Left cardiac atrium (tissue), 4 donors: Measurements from ENCODE around the gene KRT17. TPM values are rescaled to one million over a fixed set of nuclear protein-coding genes. Genes with fewer than 3 reads are reported as not detected.
"Not testable (repeated sequence)": the region's sequence is repeated elsewhere in the genome, so short reads cannot be mapped to it uniquely, and the experiment has no call there.

ENCODE experiments used
- ATAC-seq, 2 donors: fragments of 200-7000 bp; cut with Tn5 transposase; one replicate each; pipeline ENCODE4 v1.9.1; 2020; ENCODE audit warnings: mild to moderate bottlenecking in 2 of 2, moderate library complexity in 2 of 2
- DNase-seq: peaks from one replicate; pipeline ENCODE4 v3.0.0-alpha.2; 2020
- intact Hi-C, 2 donors: fragments of 100-400 bp; cut with DNase I; formaldehyde crosslinking; loops; one replicate each; pipeline versions ENCODE4 v1.14.1 to v1.15.1; 2022 to 2023
- total RNA-seq, 2 donors: library from RNA; stranded (reverse); fragmentation: NEBNext Ultra II Directional; extraction: Animal tissue kit (Norgen Biotek cat#: 25700); gene quantifications; one replicate each; pipeline ENCODE4 v1.2.1, GENCODE V29; 2021
- donor health status: DM: no; HTN: yes; CAD: no.
- donor health status: DM: no; HTN: yes; CAD: no; lungs with severe emphysema.
- donor health status: DM: yes; HTN: yes; CAD: no.
- donor health status: Dilated cardiomyopathy.

KRT17 gene
- total RNA-seq, 2 donors from 2014 or later: not detected

DNA sequence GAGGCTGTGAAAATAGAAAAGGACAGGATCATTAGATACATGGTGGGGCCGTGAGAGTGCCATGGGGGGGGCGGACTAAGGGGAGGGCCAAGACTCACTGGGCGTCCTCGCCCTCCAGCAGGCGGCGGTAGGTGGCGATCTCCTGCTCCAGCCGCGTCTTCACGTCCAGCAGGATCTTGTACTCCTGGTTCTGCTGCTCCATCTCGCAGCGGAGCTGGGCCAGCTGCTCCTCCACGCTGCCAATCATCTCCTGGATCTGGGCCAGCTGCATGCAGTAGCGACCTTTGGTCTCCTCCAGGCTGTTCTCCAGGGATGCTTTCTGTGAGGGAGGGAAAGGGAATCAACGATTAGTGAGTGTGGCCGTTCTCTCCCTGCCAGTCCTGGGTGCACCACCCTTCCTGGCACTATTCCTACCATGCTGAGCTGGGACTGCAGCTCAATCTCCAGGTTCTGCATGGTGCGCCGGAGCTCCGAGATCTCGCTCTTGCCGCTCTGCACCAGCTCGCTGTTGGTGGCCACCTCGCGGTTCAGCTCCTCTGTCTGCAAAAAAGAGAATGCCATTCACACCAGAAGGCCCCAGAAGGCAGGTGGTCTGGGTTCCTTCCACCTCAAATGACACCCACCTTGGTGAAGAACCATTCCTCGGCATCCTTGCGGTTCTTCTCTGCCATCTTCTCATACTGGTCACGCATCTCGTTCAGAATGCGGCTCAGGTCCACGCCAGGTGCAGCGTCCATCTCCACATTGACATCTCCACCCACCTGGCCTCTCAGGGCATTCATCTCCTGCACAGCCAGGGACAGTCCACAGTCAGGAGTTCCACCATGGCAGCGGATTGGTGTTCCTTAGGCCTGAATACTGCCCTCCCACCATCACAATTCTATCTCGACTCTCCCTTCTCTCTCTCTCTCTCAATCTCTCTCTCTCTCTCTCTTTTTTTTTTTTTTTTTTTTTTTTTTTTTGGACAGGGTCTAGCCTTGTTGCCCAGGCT is 40.9 kb downstream of the KRT17 start:
- intact Hi-C loops: no loop called here
- DNase-seq (no peak), ATAC-seq (peak in 1 of 2 donors; percentile 3)

DNA sequence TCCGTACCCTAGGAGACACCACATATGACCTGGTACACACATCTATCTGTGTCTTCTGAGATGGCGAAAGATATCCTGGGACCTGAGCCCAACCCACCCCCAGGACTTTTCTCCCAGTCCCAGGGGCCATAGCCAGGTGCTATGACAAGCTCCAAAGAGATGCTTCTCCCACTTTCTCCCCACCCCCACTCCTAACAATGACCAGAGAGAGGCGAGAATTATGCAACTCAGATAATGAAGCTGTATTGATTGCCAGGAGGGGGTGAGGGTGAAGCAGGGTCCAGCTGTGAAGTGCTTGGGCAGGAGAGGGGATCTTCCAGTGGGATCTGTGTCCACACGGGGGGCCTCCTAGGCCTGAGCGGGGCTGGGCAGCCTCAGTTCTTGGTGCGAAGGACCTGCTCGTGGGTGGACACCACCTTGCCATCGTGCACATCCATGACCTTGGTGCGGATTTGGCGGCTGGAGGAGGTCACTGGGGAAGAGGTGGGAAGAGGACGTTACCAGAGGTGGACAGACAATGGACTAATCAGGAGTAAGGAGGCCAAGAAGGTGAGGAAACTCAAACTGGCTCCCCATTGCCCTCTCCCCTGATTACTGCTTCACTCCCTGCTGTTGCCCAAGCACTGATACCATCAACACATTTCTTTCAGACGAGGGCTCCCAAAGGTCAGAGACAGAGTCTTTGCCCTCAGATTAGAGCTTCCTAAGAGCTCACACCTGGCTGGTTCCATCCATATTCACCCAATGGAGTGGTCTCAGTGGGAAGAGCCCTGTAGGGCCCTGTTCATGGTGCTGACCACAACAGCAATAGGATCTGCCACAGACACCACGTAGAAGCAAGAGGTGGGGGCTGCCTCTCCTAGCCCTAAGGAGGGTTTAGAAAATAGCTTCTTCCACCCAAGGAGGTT is 42.1 kb downstream of the KRT17 start:
- peak in 1 of 2 donors; percentile 33 for ATAC-seq
- intact Hi-C loops, DNase-seq: not testable (repeated sequence)

DNA sequence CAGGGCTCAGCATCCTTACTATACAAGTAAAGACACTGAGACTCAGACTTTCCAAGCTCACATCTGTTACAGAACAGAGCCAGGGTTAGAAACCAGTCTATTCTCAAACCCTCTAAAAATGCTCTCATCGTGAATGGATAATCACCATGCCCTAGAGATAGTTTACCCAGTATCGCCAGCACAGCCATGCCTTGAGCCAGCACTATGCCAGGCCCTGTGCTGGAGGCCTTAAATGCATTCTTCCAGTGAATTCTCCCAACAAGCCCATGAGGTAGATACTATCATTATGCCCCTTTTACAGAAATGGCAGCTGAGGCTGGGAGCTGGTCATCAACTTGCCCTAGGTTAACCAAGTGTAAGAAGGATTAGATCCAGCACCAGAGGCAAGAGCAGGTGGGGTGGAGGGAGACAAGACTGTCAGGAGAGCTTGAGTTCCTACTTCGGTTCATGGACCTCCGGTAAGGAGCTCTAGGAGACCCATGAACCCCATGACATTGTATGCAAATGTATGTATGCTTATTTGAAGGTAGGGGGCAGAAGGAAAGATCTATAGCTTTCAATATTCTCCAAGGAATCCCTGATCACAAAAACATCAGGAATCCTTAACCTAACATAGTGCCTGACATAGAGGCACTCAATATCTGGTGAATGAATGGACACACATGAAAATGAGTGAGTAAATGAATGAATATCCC is 42.9 kb downstream of the KRT17 start:
- no peak for DNase-seq
- intact Hi-C loops: no loop called here
- ATAC-seq: no peak

DNA sequence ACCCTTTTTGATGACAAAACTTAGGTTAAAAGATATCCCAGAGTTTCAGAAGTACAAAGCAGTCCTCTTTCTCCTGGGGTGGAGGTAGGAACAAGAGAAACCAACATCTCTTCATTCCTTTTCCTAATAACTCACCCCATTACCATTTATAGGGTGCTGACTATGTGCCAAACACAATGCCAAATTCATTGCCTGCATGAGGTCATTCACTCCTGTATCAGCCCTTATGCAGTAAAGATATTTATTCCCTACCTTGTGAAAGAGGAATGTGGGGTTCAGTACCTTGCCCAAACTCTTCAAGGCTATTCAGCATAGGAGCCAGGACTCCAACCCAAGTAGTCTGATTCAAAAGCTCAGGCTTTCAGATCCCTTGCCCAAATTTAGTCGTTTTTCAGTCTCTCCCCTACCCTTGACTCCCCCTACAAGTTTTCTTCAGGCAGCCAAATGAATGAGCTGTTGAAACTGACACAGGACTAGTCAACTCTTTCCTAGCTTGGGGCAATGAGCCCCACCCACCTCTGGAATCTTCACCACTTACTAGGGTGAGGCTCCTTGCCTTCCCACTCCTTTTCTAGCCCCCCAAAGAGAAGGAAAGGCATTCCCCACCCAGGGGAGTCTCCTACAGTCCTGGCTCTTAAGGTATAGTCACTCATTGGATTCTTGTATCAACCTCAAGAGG is 43.5 kb downstream of the KRT17 start:
- no peak for DNase-seq
- ATAC-seq: no peak
- intact Hi-C loops: no loop called here

DNA sequence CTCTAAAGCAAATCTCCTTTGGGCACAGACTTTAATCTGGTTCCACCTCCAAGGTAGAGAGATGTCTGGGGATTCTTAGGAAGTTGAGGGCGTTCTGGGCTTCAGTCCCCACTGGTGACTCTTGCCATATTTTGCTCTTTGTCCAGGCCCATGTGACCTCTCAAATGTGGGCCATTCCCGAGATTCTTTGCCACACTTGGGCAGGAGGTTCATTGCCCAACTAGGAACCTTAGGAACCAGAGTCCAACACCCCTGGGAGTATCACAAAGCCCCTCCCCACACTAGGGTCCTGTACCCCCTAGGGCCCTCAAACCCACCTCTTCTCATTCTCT is 44.2 kb downstream of the KRT17 start:
- intact Hi-C loops: no loop called here
- ATAC-seq: no peak
- DNase-seq: no peak

DNA sequence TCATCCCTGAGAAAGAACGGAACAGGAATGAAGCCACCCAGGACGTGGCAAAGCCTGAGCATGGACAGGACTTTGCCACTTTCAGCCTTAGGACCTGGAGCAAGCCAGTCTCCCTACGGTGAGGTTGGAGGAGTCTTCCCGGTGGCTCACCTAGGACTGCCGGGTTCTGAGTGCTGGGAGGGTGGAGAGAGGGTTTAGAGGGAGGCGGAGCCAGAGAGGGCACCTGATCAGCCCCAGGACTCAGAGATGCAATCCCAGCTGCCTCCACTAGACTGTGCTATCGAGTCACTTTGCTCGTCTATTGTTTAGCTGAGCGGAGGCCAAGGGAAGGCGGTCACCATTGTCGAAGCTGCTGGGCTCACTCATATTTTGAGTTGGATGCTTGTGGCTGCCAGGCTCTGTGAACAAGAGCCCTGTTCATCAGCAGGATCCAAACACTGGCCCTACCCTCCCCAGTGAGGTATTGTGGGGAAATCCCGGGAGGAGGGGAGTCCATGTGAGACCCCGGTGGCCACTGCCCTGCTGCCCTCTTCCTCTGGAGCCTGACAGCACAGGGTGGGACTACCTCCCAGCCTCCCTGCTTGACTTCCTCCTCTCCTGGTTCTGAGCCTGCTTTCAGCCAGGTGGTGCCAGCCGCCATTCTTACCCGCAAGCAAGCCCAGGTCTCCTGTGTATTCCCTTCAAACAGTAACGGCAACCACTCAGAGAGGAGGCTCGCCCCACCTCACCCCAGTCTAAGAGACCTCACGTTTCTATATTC is 44.7 kb downstream of the KRT17 start:
- ATAC-seq: peak; percentile 80 to 86
- intact Hi-C loops: no loop called here
- DNase-seq: peak; percentile 71

DNA sequence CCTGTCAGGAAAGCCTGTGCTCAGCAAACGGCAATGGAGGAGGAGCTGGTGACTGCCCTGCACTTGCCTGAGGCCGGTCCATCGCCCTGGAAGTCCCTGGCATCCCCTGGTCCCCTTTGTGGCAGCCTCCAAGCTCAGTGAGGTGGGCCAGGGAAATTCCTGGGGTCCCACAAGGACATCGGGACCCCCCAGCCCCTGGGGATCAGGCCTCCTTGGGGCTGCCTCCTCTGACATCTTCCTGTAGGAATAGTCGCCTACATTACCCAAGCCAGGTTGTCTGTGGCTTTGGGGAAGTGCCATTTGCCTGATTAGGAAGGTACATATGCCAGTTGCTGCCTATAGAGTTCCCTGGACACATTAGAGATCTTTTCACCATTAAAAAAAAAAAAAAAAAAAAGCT is 45.4 kb downstream of the KRT17 start:
- intact Hi-C loops: no loop called here
- no peak for ATAC-seq
- no peak for DNase-seq

DNA sequence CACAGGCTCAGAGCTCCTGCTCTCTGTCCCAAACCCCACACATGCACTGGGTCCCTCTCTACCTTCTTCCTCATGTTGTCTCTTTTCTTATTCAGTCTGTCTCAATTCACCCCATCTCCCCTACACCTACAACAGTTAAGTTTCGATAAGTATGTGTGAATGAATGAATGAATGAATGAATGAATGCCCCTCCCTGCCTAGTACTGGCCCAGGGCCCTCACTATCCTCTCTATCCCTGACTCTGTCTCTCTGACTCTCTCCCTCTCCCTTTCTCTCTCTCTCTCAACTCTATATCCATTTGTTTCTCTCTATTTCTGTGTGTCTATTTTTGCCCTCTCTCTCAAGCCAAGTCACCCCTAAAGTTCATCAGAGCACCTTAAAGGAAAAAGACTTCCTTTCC is 45.8 kb downstream of the KRT17 start:
- DNase-seq: no peak
- intact Hi-C loops: no loop called here
- ATAC-seq: no peak

DNA sequence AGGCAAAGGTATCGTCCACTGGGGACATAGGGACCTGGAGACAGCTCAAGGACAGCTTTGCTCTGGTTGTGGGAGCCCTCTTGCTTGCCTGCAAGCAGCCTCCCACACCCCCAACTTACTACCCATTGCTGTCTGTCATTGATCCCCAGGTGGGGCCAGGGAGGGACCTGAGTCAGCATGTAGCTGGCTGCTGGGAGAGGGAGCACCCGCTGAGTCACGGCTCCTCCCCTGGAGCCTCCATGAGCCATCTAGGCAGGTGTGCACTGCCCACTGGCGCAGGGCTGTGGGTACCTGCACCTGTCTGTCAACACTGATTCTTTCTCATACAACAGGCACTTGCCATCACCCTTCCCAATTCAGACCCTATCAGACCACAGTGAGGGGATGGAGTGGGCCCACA is 47.6 kb downstream of the KRT17 start:
- intact Hi-C loops, DNase-seq, ATAC-seq: not testable (repeated sequence)

DNA sequence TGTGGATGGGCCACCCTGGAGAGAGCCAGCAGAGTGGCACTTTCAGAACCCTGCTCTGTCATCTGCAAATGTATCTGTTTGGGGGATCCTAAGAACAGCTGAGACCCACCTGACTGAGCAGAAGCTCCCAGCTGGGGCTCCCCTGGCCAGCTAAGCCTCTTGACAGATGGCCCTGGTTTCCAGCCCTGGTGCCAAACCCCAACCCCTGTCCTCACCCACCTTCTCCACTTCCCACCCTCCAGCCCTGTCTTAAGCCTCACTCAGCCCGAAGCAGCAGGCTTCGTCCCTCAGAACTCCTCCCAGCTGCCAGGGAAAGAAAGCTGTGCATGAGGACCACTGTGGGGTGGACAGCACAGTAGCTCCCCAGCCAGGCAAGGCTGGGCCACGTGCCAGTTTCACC is 49.0 kb downstream of the KRT17 start:
- no peak for DNase-seq
- no peak for ATAC-seq
- intact Hi-C loops: no loop called here

DNA sequence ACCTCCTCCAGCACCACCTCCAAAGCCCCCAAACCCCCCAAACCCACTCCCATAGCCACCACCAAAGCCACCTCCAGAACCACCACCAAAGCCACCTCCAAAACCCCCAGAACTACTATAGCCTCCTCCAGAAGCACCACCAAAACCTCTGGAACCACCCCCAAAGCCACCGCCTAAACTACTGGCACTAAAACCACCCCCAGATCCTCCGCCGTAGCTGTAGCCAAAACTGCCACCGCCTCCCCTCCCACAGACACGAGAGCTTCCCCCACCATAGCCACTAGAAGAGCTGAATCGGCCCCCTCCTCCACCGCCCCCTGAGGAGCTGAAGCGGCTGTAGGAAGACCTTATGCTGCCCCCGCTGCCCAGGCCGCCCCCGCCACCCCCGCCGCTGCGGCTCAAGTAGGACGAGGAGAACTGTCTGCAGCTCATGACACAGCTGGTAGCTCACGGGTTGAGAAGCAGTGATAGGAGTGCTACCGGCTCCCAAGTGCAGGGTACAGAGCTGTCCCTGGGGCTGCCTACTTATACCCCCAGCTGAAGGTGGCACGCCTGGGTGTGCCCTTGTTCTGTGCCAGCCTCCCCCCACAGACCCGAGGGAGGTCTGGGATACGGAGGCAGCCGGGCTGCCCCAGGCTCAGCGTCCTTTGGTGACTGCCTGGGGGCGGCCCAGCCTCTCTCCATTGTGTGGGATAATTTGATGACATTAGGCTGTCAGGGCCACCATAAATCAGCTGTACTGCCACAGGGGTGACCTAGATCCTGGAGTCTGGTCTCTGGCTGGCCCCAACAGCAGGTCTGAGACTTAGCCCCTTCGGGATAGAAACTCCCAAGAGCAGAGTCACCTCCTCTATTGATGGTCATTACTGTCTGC is 52.6 kb downstream of the KRT17 start, which contains the start of gene KRT9:
KRT9 (minus strand) TSS at position 499 of the 874 bp plus-strand sequence; CDS start at position 432, 67 bp downstream.
- ATAC-seq (no peak), DNase-seq (no peak)
- intact Hi-C loops: no loop called here

Other genes with a start within 250 kb of the KRT17 start
- gene KRT34, start 242.3 kb downstream of the KRT17 start, total RNA-seq: not detected
- gene KRT31, start 227.0 kb downstream of the KRT17 start, total RNA-seq: not detected
- gene KRT37, start 200.0 kb downstream of the KRT17 start, total RNA-seq: not detected
- gene KRT38, start 183.6 kb downstream of the KRT17 start, total RNA-seq: not detected
- not detected for gene KRT32, start 157.2 kb downstream of the KRT17 start, total RNA-seq
- not detected for gene KRT35, start 143.4 kb downstream of the KRT17 start, total RNA-seq
- gene KRT36, start 134.7 kb downstream of the KRT17 start, total RNA-seq: not detected
- not detected for gene KRT13, start 119.0 kb downstream of the KRT17 start, total RNA-seq
- under 1 TPM; 0.24 to 0.37 TPM for gene KRT15, start 105.7 kb downstream of the KRT17 start, total RNA-seq
- 10 to 100 TPM; 13.7 to 21.0 TPM for gene KRT19, start 96.3 kb downstream of the KRT17 start, total RNA-seq
- gene KRT9, start 52.5 kb downstream of the KRT17 start, total RNA-seq: not detected
- under 1 TPM; 0.41 to 0.58 TPM for gene KRT14, start 37.7 kb downstream of the KRT17 start, total RNA-seq
- 1 to 10 TPM in 1 of 2 donors, under 1 TPM in 1; 0.44 to 1.1 TPM for gene KRT16, start 11.8 kb downstream of the KRT17 start, total RNA-seq
- gene EIF1, start 64.3 kb upstream of the KRT17 start, total RNA-seq: 1,000 to 10,000 TPM in 1 of 2 donors, 100 to 1,000 TPM in 1; 883 to 1,102 TPM
- gene GAST, start 87.8 kb upstream of the KRT17 start, total RNA-seq: not detected
- not detected for gene HAP1, start 110.1 kb upstream of the KRT17 start, total RNA-seq
- gene JUP, start 162.1 kb upstream of the KRT17 start, total RNA-seq: 100 to 1,000 TPM; 117 to 139 TPM
- 10 to 100 TPM; 12.0 to 13.8 TPM for gene P3H4, start 187.4 kb upstream of the KRT17 start, total RNA-seq
- gene FKBP10, start 188.4 kb upstream of the KRT17 start, total RNA-seq: 10 to 100 TPM; 33.0 to 47.3 TPM
- 10 to 100 TPM; 27.8 to 42.1 TPM for gene NT5C3B, start 211.7 kb upstream of the KRT17 start, total RNA-seq
- under 1 TPM; 0.18 to 0.32 TPM for gene KLHL10, start 213.2 kb upstream of the KRT17 start, total RNA-seq
- 1 to 10 TPM; 4.7 to 6.1 TPM for gene KLHL11, start 240.8 kb upstream of the KRT17 start, total RNA-seq